HG03108 (cell line): ENCODE results near the gene CHRNG.
"Not testable (repeated sequence)": the region's sequence is repeated elsewhere in the genome, so short reads cannot be mapped to it uniquely, and the experiment has no call there.

Experiments
- ATAC-seq: cut with Tn5 transposase; IDR thresholded peaks from one replicate; pipeline ENCODE4 v1.9.1; 2021; ENCODE audit warnings: moderate library complexity; ENCODE audit not compliant: unreplicated experiment

Gene CHRNG

GRCh38 chr2:232543928-232544631 lies 4.6 kb downstream of the CHRNG start:
- no peak for ATAC-seq

- no peak for ATAC-seq
These were observed 5.2 kb downstream of the CHRNG start for GRCh38 chr2:232544674-232545073.

- ATAC-seq = no peak
These were observed 6.3 kb downstream of the CHRNG start for GRCh38 chr2:232545511-232546375.

GRCh38 chr2:232547991-232548390 lies 8.5 kb downstream of the CHRNG start:
- no peak for ATAC-seq

GRCh38 chr2:232549655-232550353 lies 10.3 kb downstream of the CHRNG start:
- no peak for ATAC-seq

- ATAC-seq = peak; percentile 96
These were observed 11.1 kb downstream of the CHRNG start, which contains the start of the genes EIF4E2 and TIGD1 for GRCh38 chr2:232550354-232551249. TSS of gene EIF4E2 (plus strand) at chr2:232550689. CDS start at chr2:232550725, 36 bp downstream. TSS of gene TIGD1 (minus strand) at chr2:232550557. CDS start at chr2:232549882, 675 bp downstream.

- ATAC-seq = no peak
These were observed 11.8 kb downstream of the CHRNG start for GRCh38 chr2:232551250-232551638.

GRCh38 chr2:232551776-232552175 lies 12.3 kb downstream of the CHRNG start:
- no peak for ATAC-seq

GRCh38 chr2:232556426-232556825 lies 16.9 kb downstream of the CHRNG start:
- ATAC-seq = no peak

- no peak for ATAC-seq
These were observed 23.1 kb downstream of the CHRNG start for GRCh38 chr2:232562515-232563151.

GRCh38 chr2:232563580-232563979 lies 24.1 kb downstream of the CHRNG start:
- no peak for ATAC-seq

GRCh38 chr2:232567721-232568120 lies 28.2 kb downstream of the CHRNG start:
- no peak for ATAC-seq

- ATAC-seq = no peak
These were observed 28.7 kb downstream of the CHRNG start for GRCh38 chr2:232568161-232568560.

- no peak for ATAC-seq
These were observed 30.0 kb downstream of the CHRNG start for GRCh38 chr2:232569541-232569940.

GRCh38 chr2:232570481-232570880 lies 31.0 kb downstream of the CHRNG start:
- not testable (repeated sequence) for ATAC-seq

GRCh38 chr2:232571026-232571474 lies 31.6 kb downstream of the CHRNG start:
- no peak for ATAC-seq

- no peak for ATAC-seq
These were observed 33.5 kb downstream of the CHRNG start for GRCh38 chr2:232573042-232573441.

GRCh38 chr2:232573771-232574435 lies 34.4 kb downstream of the CHRNG start:
- no peak for ATAC-seq

- no peak for ATAC-seq
These were observed 35.3 kb downstream of the CHRNG start for GRCh38 chr2:232574674-232575403.
